Measurements from ENCODE around the gene BATF3. TPM values are rescaled to one million over a fixed set of nuclear protein-coding genes. Genes with fewer than 3 reads are reported as not detected.
A peak's percentile ranks its signal among the peaks of the same experiment; 100 is the strongest.

The BATF3 gene
- total and polyA plus RNA-seq, 8 donors: 1.1 to 6.9 (median 4.1) TPM; not detected in 3

DNA sequence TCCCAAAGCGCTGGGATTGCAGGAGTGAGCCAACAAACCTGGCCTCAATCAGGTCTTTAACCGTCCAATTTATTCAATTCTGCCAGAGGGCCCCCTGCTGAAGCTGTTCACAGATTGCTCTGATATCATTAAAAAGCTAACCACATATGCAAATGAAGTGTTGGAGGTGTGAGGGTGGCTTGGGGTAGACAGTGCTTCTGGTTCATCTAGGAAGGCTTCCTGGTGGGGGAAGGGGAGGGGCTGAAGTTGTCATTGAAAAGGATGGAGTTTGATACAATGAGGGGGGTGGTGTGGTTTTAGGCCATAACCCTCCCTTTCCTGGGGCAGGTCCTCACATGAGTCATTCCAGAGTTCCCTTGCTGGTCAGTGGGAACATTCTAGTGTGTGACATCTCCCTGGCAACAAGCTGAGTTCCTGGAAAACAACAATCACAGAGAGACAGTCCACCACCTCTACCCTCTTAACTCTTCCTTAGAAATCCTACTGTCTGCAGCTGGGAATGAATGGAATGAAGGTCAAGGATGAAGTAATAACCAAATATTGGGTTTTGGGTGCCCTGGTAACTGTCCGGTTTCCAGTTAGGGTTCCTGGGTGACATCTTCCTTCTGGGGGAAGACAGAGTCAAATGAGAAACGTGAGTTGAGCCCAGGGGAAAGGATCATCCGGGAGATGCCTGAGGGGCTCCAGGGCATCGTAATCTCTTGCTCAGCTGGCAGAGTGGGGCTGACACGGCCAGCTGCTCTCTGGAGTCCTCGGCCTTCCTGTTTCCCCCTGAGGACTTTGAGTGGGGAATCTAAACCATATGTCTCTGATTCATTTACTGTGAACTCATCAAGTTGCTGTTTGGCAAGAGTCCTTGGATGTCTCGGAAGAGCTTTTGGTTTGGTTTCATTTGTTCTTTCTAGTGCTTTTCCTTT is 32.2 kb downstream of the BATF3 start:
- peaks cover 0 to 49% (median 24%) of the 10 kb centered on the region in 4 donors for H3K4me1 ChIP-seq
- peaks cover 0 to 7% (median 0%) of the 10 kb centered on the region in 3 donors for H3K27me3 ChIP-seq
- H3K9me3 ChIP-seq: no peaks in the 10 kb centered on the region
- 50 to 68% (median 60%) methylated on average over 9 of the region's 9 CpGs for WGBS, 5 donors
- no peak for TF ChIP-seq POLR2A (IDR thresholded peaks at IDR 0.05)
- TF ChIP-seq EP300 (IDR thresholded peaks at IDR 0.05): no peak
- TF ChIP-seq POLR2AphosphoS5 (IDR thresholded peaks at IDR 0.05): peak in 1 of 3 donors; percentile 59
- TF ChIP-seq CTCF (IDR thresholded peaks at IDR 0.05): no peak
- peak in 1 of 2 donors; percentile 83 for DNase-seq
- H3K36me3 ChIP-seq: no peaks in the 10 kb centered on the region
- H3K27ac ChIP-seq: peak overlapping the region in 4 of 5 donors; percentile 70 to 87 (median 78)
- H3K4me3 ChIP-seq: no peak overlapping the region
- intact Hi-C loops (cut with DNase I; ENCODE audit: low total_unique reads): no loop called here

DNA sequence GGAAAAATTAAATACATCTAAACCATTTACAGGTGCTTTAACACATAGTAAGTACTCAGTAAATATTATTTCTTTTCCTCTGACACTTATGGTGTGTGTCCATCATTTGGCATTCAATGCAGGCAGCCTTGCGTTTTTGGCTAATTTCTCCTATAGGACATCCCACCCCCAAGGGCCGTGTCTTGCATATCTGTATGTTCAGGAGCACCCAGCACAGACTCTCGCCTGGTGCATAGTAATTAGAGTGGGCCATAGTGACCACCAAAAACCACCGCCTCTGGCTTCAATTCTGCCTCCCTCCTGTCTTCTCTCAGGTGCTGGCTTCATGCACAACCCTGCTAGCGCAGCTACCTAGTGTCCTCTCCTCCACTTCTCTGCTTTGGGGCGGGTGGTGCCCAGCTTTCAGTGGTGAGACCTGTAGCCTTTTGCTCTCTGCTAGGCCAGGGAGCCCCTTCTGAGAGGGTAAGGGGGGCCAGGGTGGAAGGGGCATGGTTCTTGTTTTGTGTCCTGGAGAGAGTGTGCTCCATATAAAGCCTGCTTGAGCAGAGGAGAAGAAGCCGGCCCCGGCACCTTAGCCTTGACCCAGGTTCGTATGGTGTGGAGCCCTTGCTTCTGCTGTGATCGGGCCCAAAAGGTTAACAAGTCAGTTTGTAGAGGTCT is 33.4 kb downstream of the BATF3 start:
- intact Hi-C loops (cut with DNase I; ENCODE audit: low total_unique reads): no loop called here
- peaks cover 0 to 43% (median 21%) of the 10 kb centered on the region in 4 donors for H3K4me1 ChIP-seq
- H3K27me3 ChIP-seq: no peaks in the 10 kb centered on the region
- no peak for DNase-seq
- TF ChIP-seq POLR2AphosphoS5 (IDR thresholded peaks at IDR 0.05): no peak
- no peak for TF ChIP-seq CTCF (IDR thresholded peaks at IDR 0.05)
- TF ChIP-seq POLR2A (IDR thresholded peaks at IDR 0.05): no peak
- TF ChIP-seq EP300 (IDR thresholded peaks at IDR 0.05): no peak
- H3K27ac ChIP-seq: peak overlapping the region in 1 of 5 donors; percentile 78
- H3K36me3 ChIP-seq: no peaks in the 10 kb centered on the region
- WGBS, 5 donors: 78 to 87% (median 85%) methylated on average over 10 of the region's 10 CpGs
- no peaks in the 10 kb centered on the region for H3K9me3 ChIP-seq
- no peak overlapping the region for H3K4me3 ChIP-seq

GRCh38 chr1:212665241-212666115 is 34.2 kb downstream of the BATF3 start:
- TF ChIP-seq CTCF (IDR thresholded peaks at IDR 0.05) (peak in 6 of 7 experiments; percentile 52 to 98 (median 93)), POLR2AphosphoS5 (IDR thresholded peaks at IDR 0.05) (peak in 2 of 3 donors; percentile 6 to 38), EP300 (IDR thresholded peaks at IDR 0.05) (no peak), POLR2A (IDR thresholded peaks at IDR 0.05) (no peak)
- intact Hi-C loops (cut with DNase I; ENCODE audit: low total_unique reads): no loop called here
- H3K27me3 ChIP-seq: no peaks in the 10 kb centered on the region
- no peaks in the 10 kb centered on the region for H3K9me3 ChIP-seq
- H3K27ac ChIP-seq: peak overlapping the region; percentile 70 to 82 (median 77)
- peaks cover 0 to 37% (median 20%) of the 10 kb centered on the region in 4 donors for H3K4me1 ChIP-seq
- peak; percentile 83 to 93 for DNase-seq
- 12 to 24% (median 15%) methylated on average over 29 to 37 of the region's 37 CpGs for WGBS, 5 donors
- no peaks in the 10 kb centered on the region for H3K36me3 ChIP-seq
- H3K4me3 ChIP-seq: peak overlapping the region; percentile 52 to 64 (median 56)
